Adrenal gland (tissue), 5 donors: ENCODE results near the gene ARHGAP26.

ENCODE experiments used
- POLR2A ChIP-seq, 2 donors: fragments of 450-650 bp; IDR thresholded peaks; one replicate each; pipeline ENCODE4 v1.6.1; 2017; ENCODE audit warnings: antibody characterized with exemption in 2 of 2, mild to moderate bottlenecking in 2 of 2, moderate library complexity in 1 of 2
- TF ChIP-seq, protein P1 (sequence below), 6 experiments: fragments of 450-650 bp in 4 of 6; fragments of 200-600 bp in 2 of 6; sonication (generic) in 1 of 6; IDR thresholded peaks; 1 replicate in 5 of 6; 2 replicates in 1 of 6; pipeline versions ENCODE4 v1.5.1 to v1.8.0; 2016 to 2021; ENCODE audit warnings: antibody characterized with exemption in 6 of 6, mild to moderate bottlenecking in 2 of 6, moderate library complexity in 1 of 6
- donor health status: DM: no; HTN: no; CAD: no.

DNA sequence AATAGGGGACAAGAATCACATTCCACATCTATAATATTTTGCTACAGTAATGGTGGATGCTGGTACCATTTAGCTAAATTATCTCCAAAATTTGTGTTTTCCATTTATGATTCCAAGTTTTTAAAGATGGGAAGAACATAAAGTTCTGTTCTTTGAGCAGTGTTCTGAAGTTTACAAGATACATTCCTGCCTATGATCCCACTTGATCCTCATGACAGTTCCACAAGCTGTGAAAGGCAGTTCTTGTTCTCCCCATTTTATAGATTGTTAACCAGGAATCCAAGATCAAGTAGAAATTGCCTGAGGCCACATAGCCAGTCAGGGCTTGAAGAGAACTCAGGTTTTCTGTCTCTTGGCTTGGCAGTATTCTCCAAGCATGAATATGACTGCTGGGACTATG lies 376.0 kb downstream of the ARHGAP26 start:
- TF ChIP-seq, protein P1, sequence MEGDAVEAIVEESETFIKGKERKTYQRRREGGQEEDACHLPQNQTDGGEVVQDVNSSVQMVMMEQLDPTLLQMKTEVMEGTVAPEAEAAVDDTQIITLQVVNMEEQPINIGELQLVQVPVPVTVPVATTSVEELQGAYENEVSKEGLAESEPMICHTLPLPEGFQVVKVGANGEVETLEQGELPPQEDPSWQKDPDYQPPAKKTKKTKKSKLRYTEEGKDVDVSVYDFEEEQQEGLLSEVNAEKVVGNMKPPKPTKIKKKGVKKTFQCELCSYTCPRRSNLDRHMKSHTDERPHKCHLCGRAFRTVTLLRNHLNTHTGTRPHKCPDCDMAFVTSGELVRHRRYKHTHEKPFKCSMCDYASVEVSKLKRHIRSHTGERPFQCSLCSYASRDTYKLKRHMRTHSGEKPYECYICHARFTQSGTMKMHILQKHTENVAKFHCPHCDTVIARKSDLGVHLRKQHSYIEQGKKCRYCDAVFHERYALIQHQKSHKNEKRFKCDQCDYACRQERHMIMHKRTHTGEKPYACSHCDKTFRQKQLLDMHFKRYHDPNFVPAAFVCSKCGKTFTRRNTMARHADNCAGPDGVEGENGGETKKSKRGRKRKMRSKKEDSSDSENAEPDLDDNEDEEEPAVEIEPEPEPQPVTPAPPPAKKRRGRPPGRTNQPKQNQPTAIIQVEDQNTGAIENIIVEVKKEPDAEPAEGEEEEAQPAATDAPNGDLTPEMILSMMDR (IDR thresholded peaks at IDR 0.05) = no peak
- TF ChIP-seq POLR2A (IDR thresholded peaks at IDR 0.05) = no peak
